HepG2 (cell line): ENCODE measurements around the gene PRDX2. TPM values are rescaled to one million over a fixed set of nuclear protein-coding genes. Genes with fewer than 3 reads are reported as not detected.

ENCODE experiments used
- HIC2 ChIP-seq: sonication (generic); formaldehyde crosslinking; IDR thresholded peaks from 2 replicates; pipeline ENCODE4 v1.9.0; 2022; ENCODE audit warnings: low read depth, missing genetic modification reagents
- HMGXB4 ChIP-seq, 2 experiments: sonication (generic) in 1 of 2; formaldehyde crosslinking in 1 of 2; IDR thresholded peaks; 2 replicates each; pipeline versions ENCODE4 v1.4.0 to v1.6.1; 2018 to 2020; ENCODE audit warnings: missing genetic modification reagents in 2 of 2, borderline replicate concordance in 1 of 2, low read depth in 1 of 2, mild to moderate bottlenecking in 1 of 2, missing biosample characterization in 1 of 2
- KDM2A ChIP-seq: sonication (generic); formaldehyde crosslinking; IDR thresholded peaks from 2 replicates; pipeline ENCODE4 v1.4.0; 2020; ENCODE audit warnings: low read depth, missing genetic modification reagents, borderline replicate concordance
- NAIF1 ChIP-seq: sonication (generic); formaldehyde crosslinking; IDR thresholded peaks from 2 replicates; pipeline ENCODE4 v1.5.0; 2020; ENCODE audit warnings: mild to moderate bottlenecking, missing genetic modification reagents, borderline replicate concordance
- PHB2 ChIP-seq: fragments of 450-650 bp; IDR thresholded peaks from 2 replicates; pipeline ENCODE4 v1.6.1; 2018; ENCODE audit not compliant: partially characterized antibody
- PITX1 ChIP-seq: sonication (generic); formaldehyde crosslinking; IDR thresholded peaks from 2 replicates; pipeline ENCODE4 v1.5.1; 2020; ENCODE audit warnings: mild to moderate bottlenecking, missing genetic modification reagents
- RAD21 ChIP-seq: fragments of 450-650 bp; formaldehyde crosslinking; IDR thresholded peaks from 2 replicates; pipeline ENCODE4 v1.5.0; 2020; ENCODE audit warnings: mild to moderate bottlenecking
- ZFP36 ChIP-seq: fragments of 150-350 bp; IDR thresholded peaks from 2 replicates; pipeline ENCODE4 v1.6.1; 2018; ENCODE audit warnings: borderline replicate concordance, low read length, low read depth; ENCODE audit not compliant: partially characterized antibody
- ZNF124 ChIP-seq: sonication (generic); formaldehyde crosslinking; IDR thresholded peaks from 2 replicates; pipeline ENCODE4 v1.4.0; 2020; ENCODE audit warnings: missing genetic modification reagents
- ZNF24 ChIP-seq: fragments of 450-650 bp; IDR thresholded peaks from 2 replicates; pipeline ENCODE4 v1.6.1; 2017; ENCODE audit warnings: antibody characterized with exemption, mild to moderate bottlenecking
- ZNF513 ChIP-seq: sonication (generic); formaldehyde crosslinking; conservative IDR thresholded peaks from 2 replicates; pipeline ENCODE4 v1.5.0; 2020; ENCODE audit warnings: missing genetic modification reagents
- ZNF777 ChIP-seq: sonication (generic); formaldehyde crosslinking; IDR thresholded peaks from 2 replicates; pipeline ENCODE4 v1.4.0; 2020; ENCODE audit warnings: missing genetic modification reagents
- polyA plus RNA-seq, 8 experiments: library from polyadenylated mRNA; depleted of rRNA in 3 of 8; stranded (reverse) in 7 of 8; unstranded in 1 of 8; fragments of >200 nt; fragmentation: Illumina TruSeq in 4 of 8; extraction: Trizol in 4 of 8; gene quantifications; 2 replicates each; pipeline versions ENCODE4 v1.2.1 to v1.2.3, GENCODE V29; 2011 to 2016; ENCODE audit warnings: low read depth in 4 of 8, missing spikeins in 1 of 8, mixed read lengths in 1 of 8; ENCODE audit not compliant: insufficient read depth in 1 of 8
- total RNA-seq, 5 experiments: library from RNA; depleted of rRNA; stranded (reverse); fragments of >200 nt; fragmentation: Illumina TruSeq; extraction: Trizol; gene quantifications; 2 replicates each; pipeline ENCODE4 v1.2.3, GENCODE V29; 2016; ENCODE audit warnings: low read depth in 1 of 5
- TF ChIP-seq, protein P1 (sequence below): sonication (generic); formaldehyde crosslinking; IDR thresholded peaks from 2 replicates; pipeline ENCODE4 v1.4.0; 2020; ENCODE audit warnings: mild to moderate bottlenecking, missing genetic modification reagents
- TF ChIP-seq, protein P2 (sequence below): IDR thresholded peaks from 2 replicates; pipeline ENCODE4 v1.6.1; 2012; ENCODE audit warnings: inconsistent platforms
- TF ChIP-seq, protein P3 (sequence below): sonication (generic); formaldehyde crosslinking; IDR thresholded peaks from 2 replicates; pipeline ENCODE4 v1.4.0; 2020; ENCODE audit warnings: missing genetic modification reagents, borderline replicate concordance

Gene PRDX2
- total and polyA plus RNA-seq, 2 of the 13 experiments (the other 11 are each of a cell fraction or from before 2014, with no cell fraction given): 218 to 381 TPM

GRCh38 chr19:12828494-12828893 is 26.9 kb upstream of the PRDX2 start (continued):
- TF ChIP-seq, protein P1, sequence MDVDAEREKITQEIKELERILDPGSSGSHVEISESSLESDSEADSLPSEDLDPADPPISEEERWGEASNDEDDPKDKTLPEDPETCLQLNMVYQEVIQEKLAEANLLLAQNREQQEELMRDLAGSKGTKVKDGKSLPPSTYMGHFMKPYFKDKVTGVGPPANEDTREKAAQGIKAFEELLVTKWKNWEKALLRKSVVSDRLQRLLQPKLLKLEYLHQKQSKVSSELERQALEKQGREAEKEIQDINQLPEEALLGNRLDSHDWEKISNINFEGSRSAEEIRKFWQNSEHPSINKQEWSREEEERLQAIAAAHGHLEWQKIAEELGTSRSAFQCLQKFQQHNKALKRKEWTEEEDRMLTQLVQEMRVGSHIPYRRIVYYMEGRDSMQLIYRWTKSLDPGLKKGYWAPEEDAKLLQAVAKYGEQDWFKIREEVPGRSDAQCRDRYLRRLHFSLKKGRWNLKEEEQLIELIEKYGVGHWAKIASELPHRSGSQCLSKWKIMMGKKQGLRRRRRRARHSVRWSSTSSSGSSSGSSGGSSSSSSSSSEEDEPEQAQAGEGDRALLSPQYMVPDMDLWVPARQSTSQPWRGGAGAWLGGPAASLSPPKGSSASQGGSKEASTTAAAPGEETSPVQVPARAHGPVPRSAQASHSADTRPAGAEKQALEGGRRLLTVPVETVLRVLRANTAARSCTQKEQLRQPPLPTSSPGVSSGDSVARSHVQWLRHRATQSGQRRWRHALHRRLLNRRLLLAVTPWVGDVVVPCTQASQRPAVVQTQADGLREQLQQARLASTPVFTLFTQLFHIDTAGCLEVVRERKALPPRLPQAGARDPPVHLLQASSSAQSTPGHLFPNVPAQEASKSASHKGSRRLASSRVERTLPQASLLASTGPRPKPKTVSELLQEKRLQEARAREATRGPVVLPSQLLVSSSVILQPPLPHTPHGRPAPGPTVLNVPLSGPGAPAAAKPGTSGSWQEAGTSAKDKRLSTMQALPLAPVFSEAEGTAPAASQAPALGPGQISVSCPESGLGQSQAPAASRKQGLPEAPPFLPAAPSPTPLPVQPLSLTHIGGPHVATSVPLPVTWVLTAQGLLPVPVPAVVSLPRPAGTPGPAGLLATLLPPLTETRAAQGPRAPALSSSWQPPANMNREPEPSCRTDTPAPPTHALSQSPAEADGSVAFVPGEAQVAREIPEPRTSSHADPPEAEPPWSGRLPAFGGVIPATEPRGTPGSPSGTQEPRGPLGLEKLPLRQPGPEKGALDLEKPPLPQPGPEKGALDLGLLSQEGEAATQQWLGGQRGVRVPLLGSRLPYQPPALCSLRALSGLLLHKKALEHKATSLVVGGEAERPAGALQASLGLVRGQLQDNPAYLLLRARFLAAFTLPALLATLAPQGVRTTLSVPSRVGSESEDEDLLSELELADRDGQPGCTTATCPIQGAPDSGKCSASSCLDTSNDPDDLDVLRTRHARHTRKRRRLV (CRISPR knock-in tag): no peak
- TF ChIP-seq KDM2A (no peak; the same call in 1 of the 2 replicates), PHB2 (no peak), ZNF513 (CRISPR knock-in tag) (no peak), HIC2 (CRISPR knock-in tag) (peak; percentile 64; the same call in 1 of the 2 replicates), HMGXB4 (CRISPR knock-in tag; IDR thresholded peaks at IDR 0.05; ENCODE audit: borderline replicate concordance in 1 of 2, low read depth in 1 of 2) (peak in 1 of 2 experiments; percentile 31; a peak in 1 of 4 replicates), ZFP36 (no peak), PITX1 (CRISPR knock-in tag) (no peak), NAIF1 (CRISPR knock-in tag) (no peak), ZNF777 (CRISPR knock-in tag) (no peak), ZNF124 (CRISPR knock-in tag) (no peak), ZNF24 (no peak), RAD21 (CRISPR knock-in tag) (no peak)
- TF ChIP-seq, protein P2, sequence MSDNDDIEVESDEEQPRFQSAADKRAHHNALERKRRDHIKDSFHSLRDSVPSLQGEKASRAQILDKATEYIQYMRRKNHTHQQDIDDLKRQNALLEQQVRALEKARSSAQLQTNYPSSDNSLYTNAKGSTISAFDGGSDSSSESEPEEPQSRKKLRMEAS: no peak
- TF ChIP-seq, protein P3, sequence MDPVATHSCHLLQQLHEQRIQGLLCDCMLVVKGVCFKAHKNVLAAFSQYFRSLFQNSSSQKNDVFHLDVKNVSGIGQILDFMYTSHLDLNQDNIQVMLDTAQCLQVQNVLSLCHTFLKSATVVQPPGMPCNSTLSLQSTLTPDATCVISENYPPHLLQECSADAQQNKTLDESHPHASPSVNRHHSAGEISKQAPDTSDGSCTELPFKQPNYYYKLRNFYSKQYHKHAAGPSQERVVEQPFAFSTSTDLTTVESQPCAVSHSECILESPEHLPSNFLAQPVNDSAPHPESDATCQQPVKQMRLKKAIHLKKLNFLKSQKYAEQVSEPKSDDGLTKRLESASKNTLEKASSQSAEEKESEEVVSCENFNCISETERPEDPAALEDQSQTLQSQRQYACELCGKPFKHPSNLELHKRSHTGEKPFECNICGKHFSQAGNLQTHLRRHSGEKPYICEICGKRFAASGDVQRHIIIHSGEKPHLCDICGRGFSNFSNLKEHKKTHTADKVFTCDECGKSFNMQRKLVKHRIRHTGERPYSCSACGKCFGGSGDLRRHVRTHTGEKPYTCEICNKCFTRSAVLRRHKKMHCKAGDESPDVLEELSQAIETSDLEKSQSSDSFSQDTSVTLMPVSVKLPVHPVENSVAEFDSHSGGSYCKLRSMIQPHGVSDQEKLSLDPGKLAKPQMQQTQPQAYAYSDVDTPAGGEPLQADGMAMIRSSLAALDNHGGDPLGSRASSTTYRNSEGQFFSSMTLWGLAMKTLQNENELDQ: no peak
